Peyer's patch (tissue), 4 donors: Measurements from ENCODE around the gene MFSD2B. TPM values are rescaled to one million over a fixed set of nuclear protein-coding genes. Genes with fewer than 3 reads are reported as not detected.

Experiments
- DNase-seq, 3 donors: peaks; one replicate each; pipeline ENCODE4 v3.0.0-alpha.2; 2017 to 2019
- H3K27ac ChIP-seq, 4 donors: fragments of 200-600 bp; sonication (generic); one replicate each; pipeline ENCODE4 v1.5.1; 2016 to 2019
- H3K27me3 ChIP-seq, 2 donors: fragments of 200-600 bp; sonication (generic); one replicate each; pipeline ENCODE4 v1.5.1; 2019
- H3K36me3 ChIP-seq, 3 donors: fragments of 200-600 bp; sonication (generic); one replicate each; pipeline ENCODE4 v1.5.1; 2016 to 2019
- H3K4me1 ChIP-seq, 4 donors: fragments of 200-600 bp; sonication (generic); one replicate each; pipeline ENCODE4 v1.5.1; 2016 to 2019
- H3K4me3 ChIP-seq, 4 donors: fragments of 200-600 bp; sonication (generic); 1 replicate in 3 of 4; 2 replicates in 1 of 4; pipeline ENCODE4 v1.5.1; 2016 to 2019; ENCODE audit warnings: mild to moderate bottlenecking in 1 of 4
- H3K9me3 ChIP-seq, 4 donors: fragments of 200-600 bp; sonication (generic); one replicate each; pipeline ENCODE4 v1.5.1; 2016 to 2019; ENCODE audit warnings: mild to moderate bottlenecking in 1 of 4
- CTCF ChIP-seq, 6 experiments: fragments of 450-650 bp in 4 of 6; fragments of 200-600 bp in 2 of 6; sonication (generic) in 1 of 6; IDR thresholded peaks; one replicate each; pipeline ENCODE4 v1.5.1; 2017 to 2019; ENCODE audit warnings: antibody characterized with exemption in 6 of 6, mild to moderate bottlenecking in 3 of 6, moderate library complexity in 1 of 6
- POLR2A ChIP-seq, 2 donors: fragments of 450-650 bp; IDR thresholded peaks; one replicate each; pipeline ENCODE4 v1.5.1; 2017; ENCODE audit warnings: antibody characterized with exemption in 2 of 2, mild to moderate bottlenecking in 2 of 2, moderate library complexity in 2 of 2
- total RNA-seq, 4 donors: library from RNA; depleted of rRNA; stranded (reverse); fragments of >200 nt; gene quantifications; one replicate each; pipeline ENCODE4 v1.1.0, GENCODE V29; 2016

Gene MFSD2B
- total RNA-seq, 4 donors from 2014 or later: not detected

- H3K4me1 ChIP-seq: no peaks in the 10 kb centered on the region
- H3K4me3 ChIP-seq: no peak overlapping the region
- TF ChIP-seq POLR2A (IDR thresholded peaks at IDR 0.05): no peak
- TF ChIP-seq CTCF (IDR thresholded peaks at IDR 0.05): no peak
- no peaks in the 10 kb centered on the region for H3K36me3 ChIP-seq
- H3K27me3 ChIP-seq: no peaks in the 10 kb centered on the region
- no peak for DNase-seq
- no peaks in the 10 kb centered on the region for H3K9me3 ChIP-seq
- H3K27ac ChIP-seq: no peak overlapping the region
Measured at GRCh38 chr2:24016853-24017703, 7.2 kb downstream of the MFSD2B start.

GRCh38 chr2:24017711-24018110, 7.8 kb downstream of the MFSD2B start:
- H3K27me3 ChIP-seq: no peaks in the 10 kb centered on the region
- no peak overlapping the region for H3K4me3 ChIP-seq
- TF ChIP-seq POLR2A (IDR thresholded peaks at IDR 0.05): no peak
- TF ChIP-seq CTCF (IDR thresholded peaks at IDR 0.05): no peak
- DNase-seq: no peak
- H3K4me1 ChIP-seq: no peaks in the 10 kb centered on the region
- no peak overlapping the region for H3K27ac ChIP-seq
- H3K9me3 ChIP-seq: no peaks in the 10 kb centered on the region
- H3K36me3 ChIP-seq: peaks cover 0 to 2% (median 0%) of the 10 kb centered on the region in 3 donors

GRCh38 chr2:24018241-24018640, 8.4 kb downstream of the MFSD2B start:
- TF ChIP-seq POLR2A (IDR thresholded peaks at IDR 0.05): no peak
- no peak for TF ChIP-seq CTCF (IDR thresholded peaks at IDR 0.05)
- H3K4me1 ChIP-seq: no peaks in the 10 kb centered on the region
- peaks cover 0 to 7% (median 0%) of the 10 kb centered on the region in 3 donors for H3K36me3 ChIP-seq
- H3K4me3 ChIP-seq: no peak overlapping the region
- no peak for DNase-seq
- no peak overlapping the region for H3K27ac ChIP-seq
- no peaks in the 10 kb centered on the region for H3K27me3 ChIP-seq
- H3K9me3 ChIP-seq: no peaks in the 10 kb centered on the region

- TF ChIP-seq POLR2A (IDR thresholded peaks at IDR 0.05) (no peak), CTCF (IDR thresholded peaks at IDR 0.05) (no peak)
- DNase-seq: no peak
- H3K27me3 ChIP-seq: no peaks in the 10 kb centered on the region
Measured at GRCh38 chr2:24019729-24020128, 9.8 kb downstream of the MFSD2B start.

GRCh38 chr2:24020244-24020643, 10.4 kb downstream of the MFSD2B start:
- Histone ChIP-seq H3K27me3 (no peaks in the 10 kb centered on the region), H3K9me3 (no peaks in the 10 kb centered on the region), H3K4me3 (no peak overlapping the region), H3K36me3 (peaks cover 0 to 7% (median 0%) of the 10 kb centered on the region in 3 donors), H3K4me1 (no peaks in the 10 kb centered on the region), H3K27ac (no peak overlapping the region)
- TF ChIP-seq CTCF (IDR thresholded peaks at IDR 0.05): no peak
- no peak for TF ChIP-seq POLR2A (IDR thresholded peaks at IDR 0.05)
- DNase-seq: no peak

More at GRCh38 chr2:24019729-24020128, 9.8 kb downstream of the MFSD2B start:
- H3K36me3 ChIP-seq: peaks cover 0 to 7% (median 0%) of the 10 kb centered on the region in 3 donors
- H3K4me1 ChIP-seq: no peaks in the 10 kb centered on the region
- H3K27ac ChIP-seq: no peak overlapping the region
- no peak overlapping the region for H3K4me3 ChIP-seq
- H3K9me3 ChIP-seq: no peaks in the 10 kb centered on the region
